Esophagus squamous epithelium (tissue), 4 donors: ENCODE results near the gene ECM1.

ENCODE experiments used
- CTCF ChIP-seq, 6 experiments: fragments of 450-650 bp in 4 of 6; fragments of 200-600 bp in 2 of 6; sonication (generic) in 2 of 6; IDR thresholded peaks; one replicate each; pipeline ENCODE4 v1.5.1; 2016 to 2019; ENCODE audit warnings: antibody characterized with exemption in 6 of 6, mild to moderate bottlenecking in 4 of 6, moderate library complexity in 4 of 6
- POLR2A ChIP-seq, 4 donors: fragments of 450-650 bp; IDR thresholded peaks; one replicate each; pipeline ENCODE4 v1.6.1; 2017; ENCODE audit warnings: antibody characterized with exemption in 4 of 4, mild to moderate bottlenecking in 4 of 4, moderate library complexity in 3 of 4

GRCh38 chr1:150476754-150477153, 31.2 kb upstream of the ECM1 start:
- TF ChIP-seq CTCF (IDR thresholded peaks at IDR 0.05) = no peak
- no peak for TF ChIP-seq POLR2A (IDR thresholded peaks at IDR 0.05)
